ENCODE measurements around the gene CCBE1. TPM values are rescaled to one million over a fixed set of nuclear protein-coding genes. Genes with fewer than 3 reads are reported as not detected.
A peak's percentile ranks its signal among the peaks of the same experiment; 100 is the strongest.

Gene CCBE1
- total RNA-seq, 1 experiment from 2014 or later: 28.9 TPM

DNA sequence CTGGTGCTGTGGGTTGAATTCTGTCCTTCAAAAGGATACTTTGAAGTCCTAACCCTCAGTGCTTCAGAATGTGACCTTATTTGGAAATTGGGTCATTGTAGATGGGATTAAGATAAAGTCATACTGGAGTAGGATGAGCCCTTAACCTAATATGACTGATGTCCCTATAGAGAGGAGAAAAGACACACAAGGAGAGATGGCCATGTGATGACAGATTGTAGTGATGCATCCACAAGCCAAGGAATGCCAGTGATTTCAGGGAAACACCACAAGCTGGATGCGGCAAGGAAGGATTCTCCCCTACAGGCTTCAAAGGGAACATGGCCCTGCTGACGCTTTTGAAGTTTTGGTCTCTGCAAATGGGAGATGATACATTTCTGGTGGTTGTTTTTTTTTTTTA is 24.7 kb upstream of the CCBE1 start:
- Mint-ChIP-seq H3K4me3 (ENCODE audit: unreplicated experiment) (no peak overlapping the region), H3K9me3 (ENCODE audit: unreplicated experiment) (no peaks in the 10 kb centered on the region), H3K4me1 (ENCODE audit: insufficient read depth, unreplicated experiment) (peaks cover 33% of the 10 kb centered on the region), H3K36me3 (ENCODE audit: insufficient read depth, unreplicated experiment) (no peaks in the 10 kb centered on the region), H3K27me3 (ENCODE audit: insufficient read depth, unreplicated experiment) (no peaks in the 10 kb centered on the region), H3K27ac (ENCODE audit: low read depth, unreplicated experiment) (no peak overlapping the region)
- DNase-seq (ENCODE audit: unreplicated experiment): no peak
- intact Hi-C loops (cut with micrococcal nuclease): no loop called here
- ChIA-PET POLR2A (no interaction called here), CTCF (interaction anchor here (0.7 to 0.9 kb wide), 3 partner anchors 11 to 25 kb away, joined by 3 read pairs; partner anchors contain the start of gene CCBE1)
- TF ChIP-seq, protein P1, sequence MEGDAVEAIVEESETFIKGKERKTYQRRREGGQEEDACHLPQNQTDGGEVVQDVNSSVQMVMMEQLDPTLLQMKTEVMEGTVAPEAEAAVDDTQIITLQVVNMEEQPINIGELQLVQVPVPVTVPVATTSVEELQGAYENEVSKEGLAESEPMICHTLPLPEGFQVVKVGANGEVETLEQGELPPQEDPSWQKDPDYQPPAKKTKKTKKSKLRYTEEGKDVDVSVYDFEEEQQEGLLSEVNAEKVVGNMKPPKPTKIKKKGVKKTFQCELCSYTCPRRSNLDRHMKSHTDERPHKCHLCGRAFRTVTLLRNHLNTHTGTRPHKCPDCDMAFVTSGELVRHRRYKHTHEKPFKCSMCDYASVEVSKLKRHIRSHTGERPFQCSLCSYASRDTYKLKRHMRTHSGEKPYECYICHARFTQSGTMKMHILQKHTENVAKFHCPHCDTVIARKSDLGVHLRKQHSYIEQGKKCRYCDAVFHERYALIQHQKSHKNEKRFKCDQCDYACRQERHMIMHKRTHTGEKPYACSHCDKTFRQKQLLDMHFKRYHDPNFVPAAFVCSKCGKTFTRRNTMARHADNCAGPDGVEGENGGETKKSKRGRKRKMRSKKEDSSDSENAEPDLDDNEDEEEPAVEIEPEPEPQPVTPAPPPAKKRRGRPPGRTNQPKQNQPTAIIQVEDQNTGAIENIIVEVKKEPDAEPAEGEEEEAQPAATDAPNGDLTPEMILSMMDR (IDR thresholded peaks at IDR 0.05; ENCODE audit: unreplicated experiment): no peak
- BruUV-seq (replicated peaks): no TSS peak

- DNase-seq (ENCODE audit: unreplicated experiment): no peak
- Mint-ChIP-seq H3K9me3 (ENCODE audit: unreplicated experiment) (no peaks in the 10 kb centered on the region), H3K36me3 (ENCODE audit: insufficient read depth, unreplicated experiment) (no peaks in the 10 kb centered on the region), H3K27ac (ENCODE audit: low read depth, unreplicated experiment) (no peak overlapping the region), H3K4me3 (ENCODE audit: unreplicated experiment) (no peak overlapping the region), H3K4me1 (ENCODE audit: insufficient read depth, unreplicated experiment) (peaks cover 35% of the 10 kb centered on the region), H3K27me3 (ENCODE audit: insufficient read depth, unreplicated experiment) (no peaks in the 10 kb centered on the region)
- ChIA-PET CTCF (interaction anchor here (0.7 to 1.8 kb wide), 4 partner anchors 9 to 25 kb away, joined by 3 to 6 read pairs (median 3); partner anchors contain the start of gene CCBE1), POLR2A (interaction anchor here (1.0 kb wide), 1 partner anchor 9 kb away, joined by 4 read pairs; no protein-coding TSS in a partner anchor)
- BruUV-seq (replicated peaks): no TSS peak
- intact Hi-C loops (cut with micrococcal nuclease): no loop called here
- TF ChIP-seq, protein P1 (IDR thresholded peaks at IDR 0.05; ENCODE audit: unreplicated experiment): no peak
These were observed 24.0 kb upstream of the CCBE1 start for GRCh38 chr18:59721211-59721610.

DNA sequence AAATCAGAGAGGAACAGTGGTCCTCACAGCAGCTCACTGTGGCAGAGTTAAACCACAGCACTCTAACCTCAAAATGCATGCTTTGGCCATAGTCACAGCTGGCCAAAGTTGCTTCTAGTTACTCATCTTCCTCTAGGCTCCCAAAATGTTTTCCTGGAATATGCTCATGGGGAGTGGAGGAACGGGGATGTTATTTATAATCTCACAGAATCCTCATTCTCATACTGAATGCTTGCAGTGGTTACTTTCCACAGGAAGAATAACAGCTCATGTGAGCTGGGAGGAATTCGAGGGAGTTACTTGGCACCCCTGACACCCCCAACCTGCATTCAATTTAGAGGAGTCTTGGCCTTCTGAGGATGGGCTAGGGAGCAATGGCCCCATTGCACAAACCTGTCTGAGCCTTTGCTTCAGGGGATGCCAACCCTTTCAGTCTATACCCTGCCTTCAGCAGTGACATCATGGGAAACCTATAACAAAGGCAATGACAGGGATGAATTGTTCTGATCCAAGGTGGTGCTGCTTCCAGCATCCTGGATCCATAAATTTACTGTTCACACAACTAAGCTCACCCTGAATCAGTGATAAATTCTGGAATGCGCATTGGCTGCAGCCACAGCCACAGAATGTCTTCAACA is 22.4 kb upstream of the CCBE1 start:
- Mint-ChIP-seq H3K27ac (ENCODE audit: low read depth, unreplicated experiment) (no peak overlapping the region), H3K27me3 (ENCODE audit: insufficient read depth, unreplicated experiment) (no peaks in the 10 kb centered on the region), H3K4me3 (ENCODE audit: unreplicated experiment) (no peak overlapping the region), H3K4me1 (ENCODE audit: insufficient read depth, unreplicated experiment) (peaks cover 41% of the 10 kb centered on the region), H3K36me3 (ENCODE audit: insufficient read depth, unreplicated experiment) (no peaks in the 10 kb centered on the region), H3K9me3 (ENCODE audit: unreplicated experiment) (no peaks in the 10 kb centered on the region)
- ChIA-PET POLR2A (interaction anchor here (1.0 to 1.6 kb wide), 2 partner anchors 18 to 23 kb away, joined by 3 read pairs; no protein-coding TSS in a partner anchor), CTCF (interaction anchor here (0.6 to 1.8 kb wide), 5 partner anchors 18 to 1022 kb away, joined by 3 to 6 read pairs (median 3); partner anchors contain the start of gene CCBE1)
- DNase-seq (ENCODE audit: unreplicated experiment): peak; percentile 29
- no TSS peak for BruUV-seq (replicated peaks)
- TF ChIP-seq, protein P1 (IDR thresholded peaks at IDR 0.05; ENCODE audit: unreplicated experiment): no peak
- intact Hi-C loops (cut with micrococcal nuclease): loop anchor here (2.0 kb wide), 1 partner anchor 25 kb away; no protein-coding TSS in a partner anchor

DNA sequence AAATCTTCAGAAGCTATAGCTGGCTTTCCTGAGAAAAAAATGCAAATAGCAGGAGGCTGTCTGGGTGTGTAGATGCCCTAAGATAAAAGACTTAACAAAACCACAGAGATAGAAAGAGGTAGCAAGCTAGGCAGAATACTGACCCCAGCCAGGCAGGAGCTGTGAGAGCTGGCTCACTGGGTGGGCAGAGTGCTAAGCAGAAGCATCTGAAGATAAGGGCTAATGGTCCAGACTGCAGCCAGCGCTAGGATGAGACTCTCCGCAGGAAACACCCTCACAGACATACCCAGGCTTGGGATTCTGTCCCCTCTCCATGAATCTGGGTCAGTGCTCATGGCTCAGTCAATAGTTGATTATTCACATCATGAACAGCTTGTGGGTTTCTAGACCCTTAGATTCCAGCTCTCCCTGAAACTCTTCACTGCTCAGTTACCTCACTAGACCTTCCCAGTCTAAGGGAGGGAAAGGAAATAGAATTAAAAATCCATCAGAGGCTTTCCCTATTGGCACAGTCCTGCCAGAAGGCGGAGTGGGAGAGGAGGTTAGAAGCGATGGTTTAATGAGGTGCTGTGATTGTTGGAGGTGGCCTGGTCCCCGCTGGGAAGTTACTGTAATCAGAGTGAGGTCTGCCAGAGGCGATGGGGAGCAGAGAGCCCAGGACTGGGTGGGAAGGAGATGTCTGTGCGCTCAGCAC is 21.4 kb upstream of the CCBE1 start:
- ChIA-PET POLR2A (interaction anchor here (0.8 to 1.6 kb wide), 2 partner anchors 17 to 21 kb away, joined by 3 read pairs; partner anchors contain the start of gene CCBE1), CTCF (interaction anchor here (0.6 to 1.4 kb wide), 2 partner anchors 64 to 259 kb away, joined by 3 read pairs; no protein-coding TSS in a partner anchor)
- H3K36me3 Mint-ChIP-seq (ENCODE audit: insufficient read depth, unreplicated experiment): no peaks in the 10 kb centered on the region
- no TSS peak for BruUV-seq (replicated peaks)
- intact Hi-C loops (cut with micrococcal nuclease): loop anchor here (2.0 kb wide), 1 partner anchor 26 kb away; no protein-coding TSS in a partner anchor
- H3K9me3 Mint-ChIP-seq (ENCODE audit: unreplicated experiment): no peaks in the 10 kb centered on the region
- no peak for DNase-seq (ENCODE audit: unreplicated experiment)
- peaks cover 35% of the 10 kb centered on the region for H3K4me1 Mint-ChIP-seq (ENCODE audit: insufficient read depth, unreplicated experiment)
- no peak overlapping the region for H3K4me3 Mint-ChIP-seq (ENCODE audit: unreplicated experiment)
- no peaks in the 10 kb centered on the region for H3K27me3 Mint-ChIP-seq (ENCODE audit: insufficient read depth, unreplicated experiment)
- H3K27ac Mint-ChIP-seq (ENCODE audit: low read depth, unreplicated experiment): peak overlapping the region; percentile 68
- TF ChIP-seq, protein P1 (IDR thresholded peaks at IDR 0.05; ENCODE audit: unreplicated experiment): no peak
